ENCODE data around the gene CHAT.

The CHAT gene

GRCh38 chr10:49597426-49598163 is 16.2 kb upstream of the CHAT start:
- no peak for DNase-seq (ENCODE audit: low read depth)

GRCh38 chr10:49598164-49598856 is 15.5 kb upstream of the CHAT start:
- DNase-seq (ENCODE audit: low read depth): no peak

- no peak for DNase-seq (ENCODE audit: low read depth)
These were observed 14.9 kb upstream of the CHAT start for GRCh38 chr10:49598986-49599385.

GRCh38 chr10:49599546-49599945 is 14.3 kb upstream of the CHAT start:
- no peak for DNase-seq (ENCODE audit: low read depth)

- DNase-seq (ENCODE audit: low read depth): no peak
These were observed 13.8 kb upstream of the CHAT start for GRCh38 chr10:49600046-49600445.

- no peak for DNase-seq (ENCODE audit: low read depth)
These were observed 12.9 kb upstream of the CHAT start for GRCh38 chr10:49600781-49601400.

- DNase-seq (ENCODE audit: low read depth): no peak
These were observed 12.0 kb upstream of the CHAT start for GRCh38 chr10:49601857-49602256.

GRCh38 chr10:49602380-49603023 is 11.3 kb upstream of the CHAT start:
- DNase-seq (ENCODE audit: low read depth): no peak

GRCh38 chr10:49605216-49605938 is 8.5 kb upstream of the CHAT start:
- no peak for DNase-seq (ENCODE audit: low read depth)

GRCh38 chr10:49605939-49606509 is 7.8 kb upstream of the CHAT start:
- no peak for DNase-seq (ENCODE audit: low read depth)

GRCh38 chr10:49606981-49607535 is 6.8 kb upstream of the CHAT start:
- DNase-seq (ENCODE audit: low read depth): no peak

GRCh38 chr10:49608166-49609005 is 5.5 kb upstream of the CHAT start:
- DNase-seq (ENCODE audit: low read depth): no peak

GRCh38 chr10:49609006-49609282 is 4.9 kb upstream of the CHAT start:
- DNase-seq (ENCODE audit: low read depth): no peak

- DNase-seq (ENCODE audit: low read depth): no peak
These were observed 4.3 kb upstream of the CHAT start for GRCh38 chr10:49609283-49610113.

GRCh38 chr10:49610114-49610457 is 3.8 kb upstream of the CHAT start, which contains the start of gene SLC18A3:
SLC18A3 (plus strand) TSS chr10:49610310; CDS start chr10:49610741, 431 bp downstream.
- DNase-seq (ENCODE audit: low read depth): no peak

- DNase-seq (ENCODE audit: low read depth): no peak
These were observed 3.2 kb upstream of the CHAT start for GRCh38 chr10:49610458-49611165.

- no peak for DNase-seq (ENCODE audit: low read depth)
These were observed 2.5 kb upstream of the CHAT start for GRCh38 chr10:49611166-49611815.

GRCh38 chr10:49611816-49612512 is 1.9 kb upstream of the CHAT start:
- no peak for DNase-seq (ENCODE audit: low read depth)
